ENCODE data around the gene TBL3.

TBL3 gene

GRCh38 chr16:1964506-1965395, 7.1 kb upstream of the TBL3 start, which contains the start of gene RPS2:
RPS2 (minus strand) TSS chr16:1964826; CDS start chr16:1964625, 201 bp downstream.
- DNase-seq (peak; percentile 99), ATAC-seq (peak; percentile 85)

- no peak for ATAC-seq
- peak; percentile 23 for DNase-seq
Observed at GRCh38 chr16:1965396-1966001, 6.4 kb upstream of the TBL3 start.

GRCh38 chr16:1966460-1966859, 5.4 kb upstream of the TBL3 start, which contains the start of gene RNF151:
RNF151 (plus strand) TSS chr16:1966856; CDS start chr16:1966882, 26 bp downstream.
- ATAC-seq (no peak), DNase-seq (no peak)

- no peak for DNase-seq
- ATAC-seq: no peak
Observed at GRCh38 chr16:1968146-1968953, 3.5 kb upstream of the TBL3 start.

GRCh38 chr16:1972490-1972877, 631 bp downstream of the TBL3 start:
- no peak for ATAC-seq

GRCh38 chr16:1973461-1974156, 1.8 kb downstream of the TBL3 start:
- ATAC-seq (no peak), DNase-seq (no peak)

More at GRCh38 chr16:1972490-1972877, 631 bp downstream of the TBL3 start:
- DNase-seq: peak; percentile 30

GRCh38 chr16:1974157-1975070, 2.6 kb downstream of the TBL3 start:
- no peak for ATAC-seq
- no peak for DNase-seq

GRCh38 chr16:1975432-1976215, 3.8 kb downstream of the TBL3 start:
- DNase-seq (no peak), ATAC-seq (no peak)

GRCh38 chr16:1976216-1976520, 4.3 kb downstream of the TBL3 start:
- ATAC-seq (no peak), DNase-seq (no peak)

- DNase-seq (no peak), ATAC-seq (no peak)
Observed at GRCh38 chr16:1976951-1977874, 5.4 kb downstream of the TBL3 start.

- ATAC-seq: no peak
- no peak for DNase-seq
Observed at GRCh38 chr16:1977875-1978268, 6.0 kb downstream of the TBL3 start.

GRCh38 chr16:1978476-1979120, 6.7 kb downstream of the TBL3 start:
- DNase-seq: no peak
- ATAC-seq: no peak

- DNase-seq (peak; percentile 45), ATAC-seq (no peak)
Observed at GRCh38 chr16:1979271-1980029, 7.6 kb downstream of the TBL3 start.

GRCh38 chr16:1980030-1980769, 8.3 kb downstream of the TBL3 start:
- ATAC-seq: no peak
- DNase-seq: peak; percentile 37

GRCh38 chr16:1980770-1981087, 8.9 kb downstream of the TBL3 start:
- DNase-seq: no peak
- no peak for ATAC-seq

- DNase-seq: no peak
Observed at GRCh38 chr16:1981398-1981836, 9.6 kb downstream of the TBL3 start, which contains the start of gene NOXO1. NOXO1 (minus strand) TSS chr16:1981469; CDS start chr16:1981179, 290 bp downstream.

GRCh38 chr16:1982013-1982433, 10.2 kb downstream of the TBL3 start:
- ATAC-seq: no peak
- no peak for DNase-seq

More at GRCh38 chr16:1981398-1981836, 9.6 kb downstream of the TBL3 start, which contains the start of gene NOXO1:
- no peak for ATAC-seq
